H1 (cell line): ENCODE measurements around the gene ALDH5A1.

ENCODE experiments used
- CBX8 ChIP-seq: fragments of 300-800, 300-1000 bp; sonication (generic); IDR thresholded peaks from 2 replicates; pipeline ENCODE4 v1.7.1; 2016; ENCODE audit warnings: low read depth, low read length, borderline replicate concordance
- CEBPB ChIP-seq: IDR thresholded peaks from 2 replicates; pipeline ENCODE4 v1.6.1; 2012; ENCODE audit warnings: low read depth, low read length
- CHD1 ChIP-seq: IDR thresholded peaks from 2 replicates; pipeline ENCODE4 v1.6.1; 2012; ENCODE audit warnings: low read depth, low read length, improper control_type of control experiment
- CREB1 ChIP-seq: IDR thresholded peaks from 2 replicates; pipeline ENCODE4 v1.6.1; 2012; ENCODE audit warnings: inconsistent platforms
- EZH2 ChIP-seq: fragments of 200-600 bp; sonication (generic); IDR thresholded peaks from 2 replicates; pipeline ENCODE4 v1.7.1; 2012; ENCODE audit warnings: low read depth, mild to moderate bottlenecking, moderate library complexity, low read length, inconsistent platforms; ENCODE audit not compliant: severe bottlenecking
- GABPA ChIP-seq: IDR thresholded peaks from 2 replicates; pipeline ENCODE4 v1.6.1; 2011; ENCODE audit warnings: mild to moderate bottlenecking, low read length, moderate library complexity, borderline replicate concordance; ENCODE audit not compliant: insufficient read depth
- HDAC6 ChIP-seq: IDR thresholded peaks from one replicate; pipeline ENCODE4 v1.7.1; 2012; ENCODE audit warnings: low read depth, mild to moderate bottlenecking, inconsistent platforms, low read length, moderate library complexity
- RBBP5 ChIP-seq: IDR thresholded peaks from 2 replicates; pipeline ENCODE4 v1.7.1; 2012; ENCODE audit warnings: low read depth, mild to moderate bottlenecking, inconsistent platforms, low read length, moderate library complexity, borderline replicate concordance
- TAF1 ChIP-seq: IDR thresholded peaks from 2 replicates; pipeline ENCODE4 v1.6.1; 2011; ENCODE audit warnings: mild to moderate bottlenecking, low read depth, low read length
- TCF12 ChIP-seq: IDR thresholded peaks from 2 replicates; pipeline ENCODE4 v1.6.1; 2011; ENCODE audit warnings: low read depth, mild to moderate bottlenecking, low read length
- YY1 ChIP-seq: IDR thresholded peaks from 2 replicates; pipeline ENCODE4 v1.6.1; 2011; ENCODE audit warnings: low read depth, mild to moderate bottlenecking, low read length
- ZNF274 ChIP-seq: IDR thresholded peaks from 2 replicates; pipeline ENCODE4 v1.7.0; 2012; ENCODE audit warnings: low read length, borderline replicate concordance; ENCODE audit errors: extremely low read depth
- TF ChIP-seq, protein P1 (sequence below), 3 experiments: IDR thresholded peaks; 1 replicate in 2 of 3; 2 replicates in 1 of 3; pipeline versions ENCODE4 v1.5.1 to v1.6.1; 2011; ENCODE audit warnings: low read length in 3 of 3, mild to moderate bottlenecking in 3 of 3, inconsistent platforms in 2 of 3, low read depth in 1 of 3, moderate library complexity in 1 of 3; ENCODE audit not compliant: insufficient read depth in 1 of 3; ENCODE audit errors: control extremely low read depth in 1 of 3

GRCh38 chr6:24446670-24447069 lies 48.1 kb upstream of the ALDH5A1 start:
- TF ChIP-seq ZNF274 (no peak), EZH2 (no peak), TCF12 (no peak), CHD1 (no peak), YY1 (no peak), HDAC6 (no peak), CBX8 (no peak), GABPA (no peak), CEBPB (no peak), CREB1 (no peak), TAF1 (no peak), RBBP5 (no peak)
- TF ChIP-seq, protein P1, sequence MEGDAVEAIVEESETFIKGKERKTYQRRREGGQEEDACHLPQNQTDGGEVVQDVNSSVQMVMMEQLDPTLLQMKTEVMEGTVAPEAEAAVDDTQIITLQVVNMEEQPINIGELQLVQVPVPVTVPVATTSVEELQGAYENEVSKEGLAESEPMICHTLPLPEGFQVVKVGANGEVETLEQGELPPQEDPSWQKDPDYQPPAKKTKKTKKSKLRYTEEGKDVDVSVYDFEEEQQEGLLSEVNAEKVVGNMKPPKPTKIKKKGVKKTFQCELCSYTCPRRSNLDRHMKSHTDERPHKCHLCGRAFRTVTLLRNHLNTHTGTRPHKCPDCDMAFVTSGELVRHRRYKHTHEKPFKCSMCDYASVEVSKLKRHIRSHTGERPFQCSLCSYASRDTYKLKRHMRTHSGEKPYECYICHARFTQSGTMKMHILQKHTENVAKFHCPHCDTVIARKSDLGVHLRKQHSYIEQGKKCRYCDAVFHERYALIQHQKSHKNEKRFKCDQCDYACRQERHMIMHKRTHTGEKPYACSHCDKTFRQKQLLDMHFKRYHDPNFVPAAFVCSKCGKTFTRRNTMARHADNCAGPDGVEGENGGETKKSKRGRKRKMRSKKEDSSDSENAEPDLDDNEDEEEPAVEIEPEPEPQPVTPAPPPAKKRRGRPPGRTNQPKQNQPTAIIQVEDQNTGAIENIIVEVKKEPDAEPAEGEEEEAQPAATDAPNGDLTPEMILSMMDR (IDR thresholded peaks at IDR 0.05; ENCODE audit: control extremely low read depth in 1 of 3, insufficient read depth in 1 of 3, low read depth in 1 of 3, low read length in 3 of 3): no peak
